PC-9 (cell line): ENCODE data around the gene COQ9. TPM values are rescaled to one million over a fixed set of nuclear protein-coding genes. Genes with fewer than 3 reads are reported as not detected.

Experiments used
- BruUV-seq: library from RNA; stranded (reverse); fragments of 400-500 nt; replicated peaks from 2 replicates; lab custom pipeline; 2021; lab: Mats Ljungman, UMichigan
- CTCF ChIA-PET: fragments of 300-600 bp; sonication (Branson Sonifier 250); formaldehyde crosslinking; loops from one replicate; lab custom pipeline; 2022; ENCODE audit warnings: antibody characterized with exemption; lab: Charles Lee
- POLR2A ChIA-PET: fragments of 300-600 bp; sonication (Branson Sonifier 250); formaldehyde crosslinking; loops from one replicate; lab custom pipeline; 2022; ENCODE audit warnings: antibody characterized with exemption; ENCODE audit not compliant: unreplicated experiment; lab: Charles Lee
- DNase-seq, 2 experiments: peaks; one replicate each; pipeline versions ENCODE4 v3.0.0 to v3.0.0-alpha.2; 2015 to 2022; ENCODE audit warnings: mixed read lengths in 1 of 2
- H2AFZ ChIP-seq: fragments of 200-600 bp; sonication (generic); 2 replicates; pipeline ENCODE4 v1.8.1; 2017; ENCODE audit warnings: antibody characterized with exemption
- H3F3A ChIP-seq: fragments of 200-600 bp; sonication (generic); 2 replicates; pipeline ENCODE4 v1.8.1; 2017; ENCODE audit warnings: antibody characterized with exemption, mild to moderate bottlenecking, low read depth; ENCODE audit not compliant: insufficient read depth
- H3K27ac ChIP-seq: fragments of 200-600 bp; sonication (generic); 2 replicates; pipeline ENCODE4 v1.6.1; 2016; ENCODE audit warnings: mixed run types
- H3K27me3 ChIP-seq: fragments of 200-600 bp; sonication (generic); 2 replicates; pipeline ENCODE4 v1.6.1; 2016; ENCODE audit warnings: low read depth, mixed run types; ENCODE audit not compliant: insufficient read depth
- H3K36me3 ChIP-seq: fragments of 200-600 bp; sonication (generic); 2 replicates; pipeline ENCODE4 v1.6.1; 2016; ENCODE audit warnings: low read depth, mixed run types
- H3K4me1 ChIP-seq: fragments of 200-600 bp; sonication (generic); replicated peaks from 2 replicates; pipeline ENCODE4 v1.6.1; 2016; ENCODE audit warnings: mixed run types; ENCODE audit not compliant: insufficient read depth
- H3K4me2 ChIP-seq: fragments of 200-600 bp; sonication (generic); 2 replicates; pipeline ENCODE4 v1.6.1; 2017; ENCODE audit warnings: mixed run types
- H3K4me3 ChIP-seq: fragments of 200-600 bp; sonication (generic); 2 replicates; pipeline ENCODE4 v1.6.1; 2016; ENCODE audit warnings: mixed run types
- H3K79me2 ChIP-seq: fragments of 200-600 bp; sonication (generic); 2 replicates; pipeline ENCODE4 v1.6.1; 2017; ENCODE audit warnings: low read depth, mixed run types
- H3K9me2 ChIP-seq: fragments of 200-600 bp; sonication (generic); 2 replicates; pipeline ENCODE4 v1.8.1; 2017; ENCODE audit warnings: mild to moderate bottlenecking; ENCODE audit not compliant: insufficient read depth
- H3K9me3 ChIP-seq: fragments of 200-600 bp; sonication (generic); 2 replicates; pipeline ENCODE4 v1.8.1; 2016; ENCODE audit warnings: low read depth; ENCODE audit not compliant: insufficient read depth
- H4K20me1 ChIP-seq: fragments of 200-600 bp; sonication (generic); 2 replicates; pipeline ENCODE4 v1.8.1; 2017; ENCODE audit not compliant: insufficient read depth
- CTCF ChIP-seq: fragments of 200-600 bp; sonication (generic); conservative IDR thresholded peaks from 2 replicates; pipeline ENCODE4 v1.6.1; 2017; ENCODE audit warnings: mixed run types, antibody characterized with exemption, mild to moderate bottlenecking, moderate library complexity
- EZH2 ChIP-seq: fragments of 200-600 bp; sonication (generic); IDR thresholded peaks from 2 replicates; pipeline ENCODE4 v1.8.0; 2017; ENCODE audit warnings: antibody characterized with exemption, low read depth
- intact Hi-C: fragments of 100-400 bp; cut with micrococcal nuclease; formaldehyde crosslinking; loops from one replicate; pipeline ENCODE4 v1.10.0; 2022; ENCODE audit not compliant: unreplicated experiment
- total RNA-seq: library from RNA; stranded (reverse); gene quantifications from 2 replicates; pipeline ENCODE4 v1.2.3, GENCODE V29; 2021

The COQ9 gene
- total RNA-seq, 1 experiment from 2014 or later: 58.3 TPM

- TF ChIP-seq CTCF: no peak
- no peak for TF ChIP-seq EZH2
- intact Hi-C loops: no loop called here
- H3K4me2 ChIP-seq: no peak overlapping the region
Observed at GRCh38 chr16:57464523-57464922, 17.2 kb downstream of the COQ9 start.

GRCh38 chr16:57468346-57468745 lies 21.1 kb downstream of the COQ9 start:
- H2AFZ ChIP-seq: no peak overlapping the region
- H3K4me3 ChIP-seq: no peak overlapping the region
- H3K9me2 ChIP-seq: no peaks in the 10 kb centered on the region
- H3K9me3 ChIP-seq: no peaks in the 10 kb centered on the region
- H3K27me3 ChIP-seq: no peaks in the 10 kb centered on the region
- no peak overlapping the region for H3K4me2 ChIP-seq
- intact Hi-C loops: no loop called here
- CTCF ChIA-PET: no interaction called here
- no TSS peak for BruUV-seq
- peaks cover 10% of the 10 kb centered on the region for H3K4me1 ChIP-seq
- peaks cover 18% of the 10 kb centered on the region; the same call in 1 of the 2 replicates for H3K36me3 ChIP-seq
- no peak for TF ChIP-seq EZH2
- no peak for TF ChIP-seq CTCF
- no peak for DNase-seq
- no peaks in the 10 kb centered on the region for H3F3A ChIP-seq
- peaks cover 10% of the 10 kb centered on the region for H3K79me2 ChIP-seq
- POLR2A ChIA-PET: no interaction called here
- H3K27ac ChIP-seq: no peak overlapping the region
- H4K20me1 ChIP-seq: 0 out of 2 replicates have a peak, but pooled peaks cover 5% of the 10 kb centered on the region

More at GRCh38 chr16:57464523-57464922, 17.2 kb downstream of the COQ9 start:
- no peak overlapping the region for H3K27ac ChIP-seq
- no peak overlapping the region for H2AFZ ChIP-seq
- POLR2A ChIA-PET: no interaction called here
- peaks cover 15% of the 10 kb centered on the region for H3F3A ChIP-seq
- no TSS peak for BruUV-seq
- H3K4me1 ChIP-seq: peaks cover 12% of the 10 kb centered on the region
- H3K36me3 ChIP-seq: peaks cover 15% of the 10 kb centered on the region; the same call in 1 of the 2 replicates
- H4K20me1 ChIP-seq: 0 out of 2 replicates have a peak, but pooled peaks cover 5% of the 10 kb centered on the region
- H3K79me2 ChIP-seq: peaks cover 18% of the 10 kb centered on the region
- CTCF ChIA-PET: interaction anchor here (0.6 kb wide), 1 partner anchor 22 kb away, joined by 3 read pairs; no protein-coding TSS in a partner anchor
- H3K9me3 ChIP-seq: no peaks in the 10 kb centered on the region
- H3K9me2 ChIP-seq: no peaks in the 10 kb centered on the region
- H3K4me3 ChIP-seq: no peak overlapping the region
- H3K27me3 ChIP-seq: no peaks in the 10 kb centered on the region
- DNase-seq: no peak

- POLR2A ChIA-PET: no interaction called here
Observed at GRCh38 chr16:57469046-57469445, 21.8 kb downstream of the COQ9 start.

More at GRCh38 chr16:57469046-57469445, 21.8 kb downstream of the COQ9 start:
- peaks cover 3% of the 10 kb centered on the region for H3K79me2 ChIP-seq
- H3K36me3 ChIP-seq: peaks cover 18% of the 10 kb centered on the region; the same call in 1 of the 2 replicates
- TF ChIP-seq EZH2 (no peak), CTCF (no peak)
- H3K4me3 ChIP-seq: no peak overlapping the region
- H3K9me2 ChIP-seq: no peaks in the 10 kb centered on the region
- no peaks in the 10 kb centered on the region for H3K27me3 ChIP-seq
- no TSS peak for BruUV-seq
- peaks cover 3% of the 10 kb centered on the region; the same call in 1 of the 2 replicates for H3K4me1 ChIP-seq
- no peak overlapping the region for H2AFZ ChIP-seq
- H3K9me3 ChIP-seq: no peaks in the 10 kb centered on the region
- no peaks in the 10 kb centered on the region for H3F3A ChIP-seq
- no peak overlapping the region for H3K27ac ChIP-seq
- DNase-seq: no peak
- intact Hi-C loops: no loop called here
- H3K4me2 ChIP-seq: no peak overlapping the region
- H4K20me1 ChIP-seq: 0 out of 2 replicates have a peak, but pooled peaks cover 5% of the 10 kb centered on the region
- CTCF ChIA-PET: no interaction called here
